Activated CD8-positive, alpha-beta memory T cell treated with anti-CD3 and anti-CD28 coated beads for 1 hour (primary cell): Measurements from ENCODE around the gene GLP1R.

ENCODE experiments used
- DNase-seq, 2 donors: peaks; one replicate each; pipeline ENCODE4 v3.0.0-alpha.2; 2020; ENCODE audit warnings: low read depth in 1 of 2; ENCODE audit errors: extremely low read depth in 1 of 2

GLP1R gene

GRCh38 chr6:39061588-39061987 lies 13.0 kb downstream of the GLP1R start:
- DNase-seq, result no peak

DNA sequence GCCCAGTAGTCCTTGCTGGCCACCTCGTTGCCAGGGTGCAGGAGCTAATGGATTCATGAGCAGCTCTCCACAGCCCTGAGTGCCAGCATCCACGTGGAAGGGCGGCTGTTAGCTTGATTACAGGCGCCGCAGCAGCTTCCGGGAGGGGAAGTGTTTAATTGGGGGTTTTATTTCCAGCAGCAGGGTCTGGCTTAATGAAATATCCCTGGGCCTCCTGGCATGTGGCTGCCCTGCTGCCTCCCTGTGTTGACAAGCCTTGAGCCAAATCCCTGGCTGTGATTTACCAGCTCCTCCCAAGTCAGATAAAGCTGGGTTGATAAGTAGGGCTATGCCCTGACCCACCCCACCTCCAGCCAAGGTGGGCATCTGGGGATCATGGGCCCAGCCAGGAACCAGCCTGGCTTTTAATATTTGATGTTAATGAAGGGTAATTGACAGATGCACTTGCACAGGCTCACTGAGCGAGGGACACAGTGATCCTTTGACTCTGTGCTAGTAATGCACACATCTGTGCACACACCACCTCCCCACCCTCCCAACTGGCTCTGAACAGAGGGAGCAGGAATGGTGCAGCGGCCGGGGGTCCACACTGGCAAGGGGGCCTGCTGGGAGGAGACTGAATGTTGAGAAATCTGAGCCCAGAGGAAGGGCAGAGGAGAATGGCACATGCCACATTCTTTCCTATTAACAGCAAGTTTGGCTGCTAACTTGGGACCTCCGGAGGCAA lies 13.6 kb downstream of the GLP1R start:
- no peak for DNase-seq

GRCh38 chr6:39063526-39063925 lies 14.9 kb downstream of the GLP1R start:
- DNase-seq, result no peak

DNA sequence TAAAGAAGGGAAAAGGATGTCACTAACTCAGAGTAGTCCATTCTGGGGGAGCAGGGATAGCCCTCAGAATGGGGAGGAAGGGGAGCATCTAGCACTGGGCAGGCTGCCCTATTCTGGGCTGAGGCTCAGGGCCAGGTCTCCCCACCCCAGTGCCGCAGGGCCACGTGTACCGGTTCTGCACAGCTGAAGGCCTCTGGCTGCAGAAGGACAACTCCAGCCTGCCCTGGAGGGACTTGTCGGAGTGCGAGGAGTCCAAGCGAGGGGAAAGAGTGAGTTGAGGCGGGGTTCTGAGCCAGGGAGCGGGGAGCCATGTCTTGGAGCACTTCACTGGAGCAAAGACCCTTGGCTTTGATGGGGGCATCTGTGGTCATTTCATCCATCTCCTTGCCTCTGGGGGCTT lies 17.0 kb downstream of the GLP1R start:
- DNase-seq, result no peak

- no peak for DNase-seq
Measured at GRCh38 chr6:39068391-39068790, 19.8 kb downstream of the GLP1R start.

- no peak for DNase-seq
Measured at GRCh38 chr6:39072830-39073229, 24.2 kb downstream of the GLP1R start.

GRCh38 chr6:39073471-39074355 lies 25.1 kb downstream of the GLP1R start:
- DNase-seq, result no peak

DNA sequence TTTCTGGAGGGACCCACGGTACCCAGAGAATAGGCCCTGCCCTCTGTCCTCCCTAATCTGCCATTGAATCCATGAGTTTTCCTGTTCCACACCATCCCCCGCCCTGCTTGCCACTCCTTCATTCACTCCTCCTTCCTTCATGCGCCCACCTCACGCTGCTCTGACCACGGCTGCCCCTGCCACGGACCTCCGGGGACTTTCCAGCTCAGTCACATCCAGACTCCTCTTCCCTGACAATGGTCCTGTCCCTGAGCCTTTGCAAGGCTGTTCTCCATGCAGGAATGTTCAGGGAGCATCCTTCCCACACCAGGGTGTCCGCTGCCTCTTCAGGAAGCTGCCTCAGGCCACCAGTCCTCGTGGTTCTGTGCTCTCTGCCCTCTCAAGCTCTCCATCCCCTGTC lies 25.9 kb downstream of the GLP1R start:
- no peak for DNase-seq

DNA sequence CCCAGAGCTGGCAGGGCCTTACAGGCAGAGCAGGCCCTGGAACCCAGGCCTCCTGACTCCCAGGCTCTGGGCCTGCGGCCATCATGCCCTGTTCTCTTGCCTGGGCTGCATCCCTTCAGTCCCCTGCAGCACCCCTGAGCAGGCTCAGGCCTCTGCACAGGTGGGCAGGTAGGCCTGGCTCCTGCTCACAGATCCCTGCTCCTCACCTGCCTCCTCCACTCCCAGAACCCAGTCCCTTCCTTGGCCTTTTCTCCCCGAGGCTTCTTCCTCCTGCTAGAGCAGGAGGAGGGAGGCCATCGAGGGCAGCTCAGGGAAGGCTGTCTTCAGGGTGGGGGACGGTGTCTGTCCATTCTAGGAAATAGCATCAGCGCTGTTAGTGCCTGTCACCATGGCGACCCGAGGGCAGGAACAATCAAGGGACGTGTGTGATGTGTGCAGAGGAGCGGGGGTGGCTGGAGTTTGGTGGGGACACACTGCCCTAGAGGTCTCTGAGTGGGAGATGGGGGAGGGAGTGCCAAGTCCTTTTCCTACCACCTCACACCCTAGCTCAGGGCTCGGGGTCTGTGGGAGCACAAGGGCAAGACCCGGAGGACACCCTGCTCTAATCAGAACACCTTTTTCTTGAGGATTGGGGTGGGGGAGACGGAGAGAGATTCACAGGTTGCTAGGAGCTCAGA lies 26.6 kb downstream of the GLP1R start:
- DNase-seq, result no peak

DNA sequence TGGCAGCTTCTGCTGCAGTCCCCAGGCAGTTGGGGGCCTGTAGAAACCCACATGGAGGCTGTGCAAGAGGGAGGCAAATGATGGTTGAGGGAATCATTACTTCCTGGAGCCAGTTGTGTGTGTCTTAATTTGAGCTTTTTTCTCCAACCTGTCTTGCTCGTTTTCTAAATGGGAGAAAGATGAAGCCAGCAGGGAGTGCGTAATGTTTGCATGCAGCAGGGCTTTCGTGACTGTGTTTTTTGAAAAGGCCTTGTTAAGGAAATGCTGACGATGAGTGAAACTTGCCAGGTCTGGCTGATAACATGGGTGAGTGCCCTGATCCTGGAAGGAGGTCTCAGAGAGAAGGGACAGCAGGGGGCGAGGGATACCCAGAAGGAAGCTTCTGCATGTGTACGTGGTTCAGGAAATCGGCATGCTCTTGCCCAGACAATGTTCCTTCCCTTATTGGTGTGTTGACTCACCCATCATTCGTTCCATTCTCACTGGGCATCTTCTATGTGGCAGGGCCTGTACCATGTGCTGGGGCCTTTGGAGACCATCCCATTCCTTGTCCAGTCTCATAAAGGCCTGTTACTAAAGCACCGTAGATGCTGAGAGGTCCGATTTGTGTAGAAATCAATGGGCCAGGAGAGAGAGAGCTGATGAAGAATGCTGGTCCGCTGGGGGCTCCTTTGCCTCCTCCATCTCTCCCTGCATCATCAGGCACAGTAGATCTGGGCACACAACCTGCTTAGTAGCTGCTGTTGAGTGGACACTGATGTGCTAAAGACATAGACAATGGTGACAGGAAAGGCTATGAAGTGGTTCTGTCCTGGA lies 27.4 kb downstream of the GLP1R start:
- DNase-seq, result no peak

- no peak for DNase-seq
Measured at GRCh38 chr6:39076623-39077535, 28.3 kb downstream of the GLP1R start.

- DNase-seq, result no peak
Measured at GRCh38 chr6:39077882-39078594, 29.5 kb downstream of the GLP1R start.

GRCh38 chr6:39078695-39079094 lies 30.1 kb downstream of the GLP1R start:
- DNase-seq, result no peak

- DNase-seq, result no peak
Measured at GRCh38 chr6:39079197-39080125, 30.9 kb downstream of the GLP1R start.

GRCh38 chr6:39080246-39080875 lies 31.8 kb downstream of the GLP1R start:
- DNase-seq, result no peak

DNA sequence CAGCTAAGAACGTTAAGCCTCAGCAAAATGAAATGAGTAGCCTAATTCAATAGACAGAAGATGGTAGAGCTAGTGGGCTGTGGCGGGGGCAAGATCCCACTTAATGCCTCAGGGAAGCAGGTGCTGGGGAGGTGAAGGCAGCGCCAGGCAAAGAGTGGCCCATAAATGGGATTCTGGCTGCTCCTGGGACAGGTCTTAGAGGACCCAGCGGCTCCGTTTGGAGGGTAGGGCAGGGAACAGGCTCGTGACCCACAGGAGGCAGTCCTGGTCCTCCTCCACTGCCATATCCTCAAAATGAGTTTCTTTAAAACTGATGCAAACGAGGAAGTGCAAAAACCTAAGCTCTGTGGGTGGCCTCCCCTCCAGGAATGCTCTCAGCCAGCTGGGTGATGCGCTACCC lies 33.7 kb downstream of the GLP1R start:
- no peak for DNase-seq

GRCh38 chr6:39083231-39083634 lies 34.7 kb downstream of the GLP1R start:
- no peak for DNase-seq

DNA sequence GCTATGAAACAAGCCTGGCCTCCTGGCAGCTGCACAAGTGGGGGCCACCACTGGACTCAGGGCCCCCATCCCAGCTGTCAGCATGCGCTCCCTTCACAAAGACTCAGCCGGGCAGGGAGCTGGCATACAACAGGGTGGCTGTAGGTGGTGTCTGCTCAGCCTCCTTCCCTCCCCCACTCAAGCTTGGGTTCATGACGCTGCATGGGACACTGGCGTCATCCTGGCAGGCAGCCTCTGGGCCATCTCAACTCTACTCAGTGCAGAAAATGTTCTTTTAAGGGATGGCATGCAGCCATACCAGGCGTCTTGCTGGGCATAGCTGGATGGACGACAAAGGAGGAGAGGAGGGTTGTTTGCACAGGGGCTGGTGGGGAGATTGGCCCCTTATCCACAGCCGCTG lies 35.9 kb downstream of the GLP1R start:
- DNase-seq, result no peak
